IPS-18c (cell line): Measurements from ENCODE around the gene SEMA5B.

Experiments
- H3K4me3 ChIP-seq: 2 replicates; pipeline ENCODE4 v1.7.0; 2013; ENCODE audit warnings: low read depth, mild to moderate bottlenecking, low read length, moderate library complexity; ENCODE audit not compliant: insufficient read depth
- H3K9me3 ChIP-seq: one replicate; pipeline ENCODE4 v1.6.1; 2013; ENCODE audit warnings: mild to moderate bottlenecking, low read length, moderate library complexity; ENCODE audit not compliant: control insufficient read depth, insufficient read depth

SEMA5B gene

DNA sequence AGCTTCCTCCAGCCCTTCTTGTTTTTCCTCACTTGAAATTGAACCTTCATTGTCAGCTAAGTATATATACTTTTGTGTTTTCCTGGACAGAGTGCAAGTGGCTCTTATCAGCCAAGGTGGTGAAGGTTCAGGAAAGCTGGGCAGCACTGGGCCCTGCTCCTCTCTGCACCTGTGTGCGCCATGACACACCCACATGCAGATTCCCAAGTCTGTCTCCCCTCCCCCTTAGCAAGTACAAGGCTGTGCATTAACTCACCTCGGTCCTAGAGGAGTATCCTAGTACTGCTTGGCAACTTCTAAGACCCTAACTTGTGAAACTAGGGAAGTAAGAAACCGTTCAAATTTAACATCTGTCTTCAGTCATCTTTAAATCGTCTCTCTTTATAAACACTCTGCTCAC is 146.9 kb downstream of the SEMA5B start:
- Histone ChIP-seq H3K9me3 (no peaks in the 10 kb centered on the region), H3K4me3 (no peak overlapping the region)

DNA sequence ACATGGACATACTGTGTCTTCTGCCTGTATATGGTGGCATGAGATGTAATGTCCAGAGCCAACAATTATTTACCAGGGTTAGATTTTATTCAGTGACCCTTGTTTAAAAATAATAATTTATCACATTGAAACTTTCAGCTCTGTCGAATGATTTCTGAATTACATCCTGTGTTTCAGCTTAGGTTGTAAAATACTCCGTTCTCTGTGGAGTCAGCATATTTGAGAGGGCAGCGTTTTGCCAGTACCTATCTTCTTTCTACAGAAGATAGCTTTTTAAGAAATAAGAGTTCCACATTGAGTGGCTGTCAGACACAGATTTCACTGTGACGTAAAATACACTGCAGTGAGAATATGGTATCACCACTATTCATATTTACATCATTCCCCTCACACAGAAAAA is 147.4 kb downstream of the SEMA5B start:
- Histone ChIP-seq H3K9me3 (no peaks in the 10 kb centered on the region), H3K4me3 (no peak overlapping the region)

DNA sequence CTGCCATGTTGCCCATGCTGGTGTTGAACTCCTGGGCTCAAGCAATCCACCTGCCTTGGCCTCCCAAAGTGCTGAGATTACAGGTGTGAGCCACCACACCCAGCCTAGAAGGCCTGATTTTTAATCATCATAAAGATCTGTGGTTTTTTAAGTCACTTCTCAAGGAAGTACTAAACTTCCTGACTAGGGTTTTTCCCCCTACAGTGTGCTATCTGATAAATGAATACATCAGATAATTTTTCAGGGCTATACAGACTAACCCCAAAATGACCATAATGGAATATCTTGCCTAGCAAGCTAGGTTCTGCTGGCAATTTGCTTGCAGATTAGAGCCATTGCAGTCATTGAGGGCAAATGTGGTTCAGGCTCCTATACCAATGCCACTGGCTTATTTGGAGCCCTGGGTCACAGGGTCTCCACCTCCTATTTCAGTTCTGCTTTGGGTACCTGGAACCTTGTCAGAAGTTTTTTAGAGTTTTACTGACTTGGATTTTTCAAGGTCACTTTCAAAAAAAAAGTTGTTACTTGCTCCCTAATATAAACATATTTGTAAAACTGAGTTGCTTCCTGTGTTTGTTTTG is 151.9 kb downstream of the SEMA5B start:
- Histone ChIP-seq H3K9me3 (no peaks in the 10 kb centered on the region), H3K4me3 (no peak overlapping the region)

DNA sequence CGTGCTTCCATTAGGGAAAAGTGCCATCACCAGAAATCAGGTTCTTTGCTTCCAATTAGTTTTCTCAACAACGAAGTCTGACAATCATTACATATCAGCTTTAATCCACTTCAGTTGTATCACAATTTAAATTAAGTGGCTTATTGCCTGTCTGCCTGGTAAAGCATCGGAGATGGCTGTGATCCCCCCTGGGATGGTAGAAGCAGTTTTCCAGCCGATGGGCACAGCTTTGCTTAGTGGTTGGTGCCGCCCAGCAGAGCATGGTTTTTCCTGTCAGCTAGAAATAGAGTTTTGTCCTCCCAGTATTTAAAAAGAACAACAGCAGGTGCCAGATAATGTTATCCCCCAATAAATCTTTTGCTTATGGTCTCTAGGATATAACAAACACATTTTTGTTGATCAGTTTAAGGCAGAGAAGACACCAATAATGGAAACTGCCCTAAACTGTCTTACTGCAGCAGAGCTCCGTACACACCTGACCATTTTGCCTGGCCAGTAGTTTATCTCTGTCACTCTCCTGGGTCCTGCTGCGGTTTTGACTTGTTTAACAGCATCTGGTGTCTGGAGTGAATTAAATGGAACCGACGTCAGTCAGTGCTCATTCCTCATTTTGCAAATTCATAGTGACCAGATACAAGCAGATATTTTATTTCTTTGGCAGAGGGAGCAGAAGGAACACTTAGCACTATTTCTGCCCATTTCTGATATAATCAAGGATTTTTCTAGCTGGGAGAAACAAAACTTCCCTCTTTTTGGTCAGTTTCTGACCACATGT is 153.6 kb downstream of the SEMA5B start:
- no peaks in the 10 kb centered on the region for H3K9me3 ChIP-seq
- no peak overlapping the region for H3K4me3 ChIP-seq

DNA sequence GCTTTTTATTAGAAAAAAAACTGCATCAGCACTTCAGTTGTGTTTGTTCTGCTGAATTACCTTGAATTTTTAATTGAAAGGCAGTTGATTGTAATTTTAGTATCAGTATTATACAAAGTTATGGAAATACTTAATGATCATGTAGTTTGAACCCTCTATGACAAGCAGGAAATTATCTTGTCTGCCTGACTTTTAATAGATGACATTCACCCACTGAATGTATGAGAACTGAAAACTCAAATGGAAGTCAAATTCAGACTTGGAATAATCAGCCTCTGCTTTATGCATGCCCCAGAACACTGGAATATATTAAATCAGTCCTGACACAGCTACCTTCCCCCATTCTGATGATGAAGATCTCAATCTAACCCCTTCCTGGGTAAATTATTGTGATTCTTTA is 159.2 kb downstream of the SEMA5B start:
- Histone ChIP-seq H3K4me3 (no peak overlapping the region), H3K9me3 (no peaks in the 10 kb centered on the region)

DNA sequence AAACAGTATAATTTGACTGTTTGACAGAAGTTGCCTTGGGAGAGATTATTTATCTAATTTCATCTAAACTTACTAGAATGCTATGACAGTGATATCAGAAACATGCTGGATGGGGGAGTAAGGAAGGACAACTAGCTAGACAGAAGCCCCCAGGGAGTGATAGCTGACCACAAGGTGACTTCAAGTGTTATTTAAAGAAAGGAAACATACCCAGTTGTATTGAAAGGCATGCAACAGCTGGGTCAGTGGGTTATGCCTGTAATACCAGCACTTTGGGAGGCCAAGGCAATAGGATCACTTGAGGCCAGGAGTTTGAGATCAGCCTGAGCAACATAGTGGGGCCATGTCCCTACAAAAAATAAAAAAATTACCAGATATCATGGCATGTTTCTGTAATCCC is 163.1 kb downstream of the SEMA5B start:
- Histone ChIP-seq H3K4me3 (no peak overlapping the region), H3K9me3 (no peaks in the 10 kb centered on the region)

DNA sequence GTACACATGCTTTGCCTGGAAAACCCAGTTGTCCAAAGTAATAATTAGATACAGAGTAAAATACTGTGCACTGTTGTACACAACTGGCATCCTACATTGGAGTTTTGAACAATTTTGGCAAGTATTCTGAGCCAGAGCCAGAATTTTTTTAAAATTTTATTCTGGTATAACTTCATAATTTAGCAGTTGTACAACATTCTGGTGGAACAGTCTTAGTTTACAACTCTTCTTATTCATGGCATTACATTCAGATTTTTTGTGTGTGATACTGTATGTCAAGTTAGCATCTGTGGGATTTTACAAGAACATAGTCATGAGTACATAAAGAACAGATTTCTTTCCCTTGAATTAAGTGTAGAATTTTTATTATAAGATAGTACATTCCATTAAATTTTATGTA is 165.2 kb downstream of the SEMA5B start:
- Histone ChIP-seq H3K9me3 (no peaks in the 10 kb centered on the region), H3K4me3 (no peak overlapping the region)
